WTC11 (cell line): ENCODE results near the gene ANKRD11.

ENCODE experiments used
- CBFB ChIP-seq: sonication (generic); formaldehyde crosslinking; IDR thresholded peaks from 2 replicates; pipeline ENCODE4 v1.8.1; 2022; ENCODE audit warnings: mild to moderate bottlenecking, low read depth, missing genetic modification reagents
- NFE2L1 ChIP-seq: sonication (generic); formaldehyde crosslinking; IDR thresholded peaks from 2 replicates; pipeline ENCODE4 v1.8.1; 2023; ENCODE audit warnings: missing genetic modification reagents
- SP1 ChIP-seq: sonication (generic); formaldehyde crosslinking; conservative IDR thresholded peaks from 2 replicates; pipeline ENCODE4 v1.8.1; 2022; ENCODE audit warnings: missing genetic modification reagents
- TCF7 ChIP-seq: sonication (generic); formaldehyde crosslinking; IDR thresholded peaks from 2 replicates; pipeline ENCODE4 v1.8.0; 2022; ENCODE audit warnings: mild to moderate bottlenecking, low read depth, missing genetic modification reagents, moderate library complexity
- TP53 ChIP-seq: sonication (generic); formaldehyde crosslinking; IDR thresholded peaks from 2 replicates; pipeline ENCODE4 v1.8.1; 2023; ENCODE audit warnings: mild to moderate bottlenecking, missing genetic modification reagents
- ZBTB21 ChIP-seq: sonication (generic); formaldehyde crosslinking; IDR thresholded peaks from 2 replicates; pipeline ENCODE4 v1.8.1; 2023; ENCODE audit warnings: mild to moderate bottlenecking, missing genetic modification reagents, borderline replicate concordance
- TF ChIP-seq, protein P1 (sequence below): sonication (generic); formaldehyde crosslinking; IDR thresholded peaks from 2 replicates; pipeline ENCODE4 v1.8.0; 2022; ENCODE audit warnings: mild to moderate bottlenecking, missing genetic modification reagents
- TF ChIP-seq, protein P2 (sequence below): sonication (generic); formaldehyde crosslinking; IDR thresholded peaks from 2 replicates; pipeline ENCODE4 v1.8.1; 2022; ENCODE audit warnings: missing genetic modification reagents, borderline replicate concordance
- TF ChIP-seq, protein P3 (sequence below): sonication (generic); formaldehyde crosslinking; IDR thresholded peaks from 2 replicates; pipeline ENCODE4 v1.8.1; 2023; ENCODE audit warnings: mild to moderate bottlenecking, missing genetic modification reagents, moderate library complexity
- TF ChIP-seq, protein P4 (sequence below): sonication (generic); formaldehyde crosslinking; IDR thresholded peaks from 2 replicates; pipeline ENCODE4 v1.8.0; 2022; ENCODE audit warnings: missing genetic modification reagents
- TF ChIP-seq, protein P5 (sequence below): fragments of 200-600 bp; IDR thresholded peaks from 2 replicates; pipeline ENCODE4 v1.8.0; 2022; ENCODE audit warnings: antibody characterized with exemption

DNA sequence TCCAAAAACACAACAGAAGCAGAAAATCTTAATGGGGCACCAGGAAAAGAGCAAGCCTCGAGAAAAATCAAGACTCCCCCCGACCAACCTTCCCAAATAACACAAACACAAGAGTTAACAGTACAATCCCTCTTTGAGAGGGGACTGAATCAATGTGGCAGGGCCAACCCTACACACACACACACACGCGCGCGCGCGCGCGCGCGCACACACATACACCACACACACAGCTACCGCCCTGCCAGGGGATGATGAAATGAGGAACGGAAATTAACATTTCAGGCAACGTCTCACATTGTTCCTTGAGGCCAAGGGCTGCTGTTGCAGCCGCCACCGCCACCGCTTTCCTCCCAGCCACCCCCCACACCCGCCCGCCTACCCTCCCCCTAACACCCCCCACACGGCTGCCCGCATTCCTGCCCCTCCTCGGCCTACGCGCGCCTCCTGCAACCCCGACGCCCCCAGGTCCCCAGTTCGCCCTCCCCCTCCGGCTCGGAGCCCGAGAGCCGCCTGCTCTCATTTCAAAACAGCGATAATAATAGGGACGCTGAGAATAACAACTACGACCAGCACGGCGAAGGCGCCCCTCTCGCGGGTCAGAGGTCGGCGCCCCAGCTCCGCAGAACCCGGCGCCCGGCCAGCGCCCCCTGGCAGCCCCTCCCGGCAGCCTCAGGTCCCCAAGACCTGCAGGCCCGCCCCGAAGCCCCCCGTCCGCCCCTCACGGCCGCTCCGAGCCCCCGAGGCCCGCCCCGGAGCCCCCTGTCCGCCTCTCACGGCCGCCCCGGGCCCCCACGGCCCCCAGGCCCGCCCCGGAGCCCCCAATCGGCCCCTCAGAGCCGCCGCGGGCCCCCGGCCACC lies 1.1 kb downstream of the ANKRD11 start:
- TF ChIP-seq, protein P1, sequence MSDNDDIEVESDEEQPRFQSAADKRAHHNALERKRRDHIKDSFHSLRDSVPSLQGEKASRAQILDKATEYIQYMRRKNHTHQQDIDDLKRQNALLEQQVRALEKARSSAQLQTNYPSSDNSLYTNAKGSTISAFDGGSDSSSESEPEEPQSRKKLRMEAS (CRISPR knock-in tag), result peak; percentile 34; the same call in 1 of the 2 replicates
- TF ChIP-seq ZBTB21 (CRISPR knock-in tag) (no peak), SP1 (CRISPR knock-in tag) (no peak), TCF7 (CRISPR knock-in tag) (no peak), TP53 (CRISPR knock-in tag) (no peak), CBFB (CRISPR knock-in tag) (no peak), NFE2L1 (CRISPR knock-in tag) (no peak)
- TF ChIP-seq, protein P2, sequence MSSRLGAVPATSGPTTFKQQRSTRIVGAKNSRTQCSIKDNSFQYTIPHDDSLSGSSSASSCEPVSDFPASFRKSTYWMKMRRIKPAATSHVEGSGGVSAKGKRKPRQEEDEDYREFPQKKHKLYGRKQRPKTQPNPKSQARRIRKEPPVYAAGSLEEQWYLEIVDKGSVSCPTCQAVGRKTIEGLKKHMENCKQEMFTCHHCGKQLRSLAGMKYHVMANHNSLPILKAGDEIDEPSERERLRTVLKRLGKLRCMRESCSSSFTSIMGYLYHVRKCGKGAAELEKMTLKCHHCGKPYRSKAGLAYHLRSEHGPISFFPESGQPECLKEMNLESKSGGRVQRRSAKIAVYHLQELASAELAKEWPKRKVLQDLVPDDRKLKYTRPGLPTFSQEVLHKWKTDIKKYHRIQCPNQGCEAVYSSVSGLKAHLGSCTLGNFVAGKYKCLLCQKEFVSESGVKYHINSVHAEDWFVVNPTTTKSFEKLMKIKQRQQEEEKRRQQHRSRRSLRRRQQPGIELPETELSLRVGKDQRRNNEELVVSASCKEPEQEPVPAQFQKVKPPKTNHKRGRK (CRISPR knock-in tag), result no peak
- TF ChIP-seq, protein P3, sequence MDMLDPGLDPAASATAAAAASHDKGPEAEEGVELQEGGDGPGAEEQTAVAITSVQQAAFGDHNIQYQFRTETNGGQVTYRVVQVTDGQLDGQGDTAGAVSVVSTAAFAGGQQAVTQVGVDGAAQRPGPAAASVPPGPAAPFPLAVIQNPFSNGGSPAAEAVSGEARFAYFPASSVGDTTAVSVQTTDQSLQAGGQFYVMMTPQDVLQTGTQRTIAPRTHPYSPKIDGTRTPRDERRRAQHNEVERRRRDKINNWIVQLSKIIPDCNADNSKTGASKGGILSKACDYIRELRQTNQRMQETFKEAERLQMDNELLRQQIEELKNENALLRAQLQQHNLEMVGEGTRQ (CRISPR knock-in tag), result no peak
- TF ChIP-seq, protein P4, sequence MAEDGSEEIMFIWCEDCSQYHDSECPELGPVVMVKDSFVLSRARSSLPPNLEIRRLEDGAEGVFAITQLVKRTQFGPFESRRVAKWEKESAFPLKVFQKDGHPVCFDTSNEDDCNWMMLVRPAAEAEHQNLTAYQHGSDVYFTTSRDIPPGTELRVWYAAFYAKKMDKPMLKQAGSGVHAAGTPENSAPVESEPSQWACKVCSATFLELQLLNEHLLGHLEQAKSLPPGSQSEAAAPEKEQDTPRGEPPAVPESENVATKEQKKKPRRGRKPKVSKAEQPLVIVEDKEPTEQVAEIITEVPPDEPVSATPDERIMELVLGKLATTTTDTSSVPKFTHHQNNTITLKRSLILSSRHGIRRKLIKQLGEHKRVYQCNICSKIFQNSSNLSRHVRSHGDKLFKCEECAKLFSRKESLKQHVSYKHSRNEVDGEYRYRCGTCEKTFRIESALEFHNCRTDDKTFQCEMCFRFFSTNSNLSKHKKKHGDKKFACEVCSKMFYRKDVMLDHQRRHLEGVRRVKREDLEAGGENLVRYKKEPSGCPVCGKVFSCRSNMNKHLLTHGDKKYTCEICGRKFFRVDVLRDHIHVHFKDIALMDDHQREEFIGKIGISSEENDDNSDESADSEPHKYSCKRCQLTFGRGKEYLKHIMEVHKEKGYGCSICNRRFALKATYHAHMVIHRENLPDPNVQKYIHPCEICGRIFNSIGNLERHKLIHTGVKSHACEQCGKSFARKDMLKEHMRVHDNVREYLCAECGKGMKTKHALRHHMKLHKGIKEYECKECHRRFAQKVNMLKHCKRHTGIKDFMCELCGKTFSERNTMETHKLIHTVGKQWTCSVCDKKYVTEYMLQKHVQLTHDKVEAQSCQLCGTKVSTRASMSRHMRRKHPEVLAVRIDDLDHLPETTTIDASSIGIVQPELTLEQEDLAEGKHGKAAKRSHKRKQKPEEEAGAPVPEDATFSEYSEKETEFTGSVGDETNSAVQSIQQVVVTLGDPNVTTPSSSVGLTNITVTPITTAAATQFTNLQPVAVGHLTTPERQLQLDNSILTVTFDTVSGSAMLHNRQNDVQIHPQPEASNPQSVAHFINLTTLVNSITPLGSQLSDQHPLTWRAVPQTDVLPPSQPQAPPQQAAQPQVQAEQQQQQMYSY, result no peak
- TF ChIP-seq, protein P5, sequence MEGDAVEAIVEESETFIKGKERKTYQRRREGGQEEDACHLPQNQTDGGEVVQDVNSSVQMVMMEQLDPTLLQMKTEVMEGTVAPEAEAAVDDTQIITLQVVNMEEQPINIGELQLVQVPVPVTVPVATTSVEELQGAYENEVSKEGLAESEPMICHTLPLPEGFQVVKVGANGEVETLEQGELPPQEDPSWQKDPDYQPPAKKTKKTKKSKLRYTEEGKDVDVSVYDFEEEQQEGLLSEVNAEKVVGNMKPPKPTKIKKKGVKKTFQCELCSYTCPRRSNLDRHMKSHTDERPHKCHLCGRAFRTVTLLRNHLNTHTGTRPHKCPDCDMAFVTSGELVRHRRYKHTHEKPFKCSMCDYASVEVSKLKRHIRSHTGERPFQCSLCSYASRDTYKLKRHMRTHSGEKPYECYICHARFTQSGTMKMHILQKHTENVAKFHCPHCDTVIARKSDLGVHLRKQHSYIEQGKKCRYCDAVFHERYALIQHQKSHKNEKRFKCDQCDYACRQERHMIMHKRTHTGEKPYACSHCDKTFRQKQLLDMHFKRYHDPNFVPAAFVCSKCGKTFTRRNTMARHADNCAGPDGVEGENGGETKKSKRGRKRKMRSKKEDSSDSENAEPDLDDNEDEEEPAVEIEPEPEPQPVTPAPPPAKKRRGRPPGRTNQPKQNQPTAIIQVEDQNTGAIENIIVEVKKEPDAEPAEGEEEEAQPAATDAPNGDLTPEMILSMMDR, result no peak
